GM12875 (cell line): ENCODE data around the gene PRRC2A.

ENCODE experiments used
- H3K4me3 ChIP-seq: one replicate; pipeline ENCODE4 v1.5.1; 2011; ENCODE audit warnings: low read depth, low read length, control low read depth
- TF ChIP-seq, protein P1 (sequence below): IDR thresholded peaks from 2 replicates; pipeline ENCODE4 v1.5.1; 2011; ENCODE audit warnings: low read depth, mild to moderate bottlenecking, control low read depth, inconsistent platforms, low read length, moderate library complexity, borderline replicate concordance; ENCODE audit not compliant: insufficient read depth

The PRRC2A gene

DNA sequence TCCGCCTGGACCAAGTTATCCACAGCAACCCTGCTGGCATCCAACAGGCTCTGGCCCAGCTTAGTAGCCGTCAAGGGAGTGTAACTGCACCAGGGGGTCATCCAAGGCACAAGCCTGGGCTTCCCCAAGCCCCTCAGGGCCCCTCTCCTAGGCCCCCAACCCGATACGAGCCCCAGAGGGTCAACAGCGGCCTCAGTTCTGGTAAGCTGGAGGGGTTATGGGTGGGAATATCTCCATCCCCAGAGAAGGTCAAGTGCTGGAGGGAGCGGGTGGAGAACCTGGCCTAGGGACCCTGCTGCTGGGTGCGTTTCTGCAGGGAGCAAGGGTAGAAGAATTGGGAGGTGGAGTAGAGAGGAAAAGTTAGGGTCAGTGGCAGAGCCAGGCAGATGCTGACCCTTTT lies 12.9 kb downstream of the PRRC2A start:
- no peak overlapping the region for H3K4me3 ChIP-seq
- TF ChIP-seq, protein P1, sequence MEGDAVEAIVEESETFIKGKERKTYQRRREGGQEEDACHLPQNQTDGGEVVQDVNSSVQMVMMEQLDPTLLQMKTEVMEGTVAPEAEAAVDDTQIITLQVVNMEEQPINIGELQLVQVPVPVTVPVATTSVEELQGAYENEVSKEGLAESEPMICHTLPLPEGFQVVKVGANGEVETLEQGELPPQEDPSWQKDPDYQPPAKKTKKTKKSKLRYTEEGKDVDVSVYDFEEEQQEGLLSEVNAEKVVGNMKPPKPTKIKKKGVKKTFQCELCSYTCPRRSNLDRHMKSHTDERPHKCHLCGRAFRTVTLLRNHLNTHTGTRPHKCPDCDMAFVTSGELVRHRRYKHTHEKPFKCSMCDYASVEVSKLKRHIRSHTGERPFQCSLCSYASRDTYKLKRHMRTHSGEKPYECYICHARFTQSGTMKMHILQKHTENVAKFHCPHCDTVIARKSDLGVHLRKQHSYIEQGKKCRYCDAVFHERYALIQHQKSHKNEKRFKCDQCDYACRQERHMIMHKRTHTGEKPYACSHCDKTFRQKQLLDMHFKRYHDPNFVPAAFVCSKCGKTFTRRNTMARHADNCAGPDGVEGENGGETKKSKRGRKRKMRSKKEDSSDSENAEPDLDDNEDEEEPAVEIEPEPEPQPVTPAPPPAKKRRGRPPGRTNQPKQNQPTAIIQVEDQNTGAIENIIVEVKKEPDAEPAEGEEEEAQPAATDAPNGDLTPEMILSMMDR = no peak

DNA sequence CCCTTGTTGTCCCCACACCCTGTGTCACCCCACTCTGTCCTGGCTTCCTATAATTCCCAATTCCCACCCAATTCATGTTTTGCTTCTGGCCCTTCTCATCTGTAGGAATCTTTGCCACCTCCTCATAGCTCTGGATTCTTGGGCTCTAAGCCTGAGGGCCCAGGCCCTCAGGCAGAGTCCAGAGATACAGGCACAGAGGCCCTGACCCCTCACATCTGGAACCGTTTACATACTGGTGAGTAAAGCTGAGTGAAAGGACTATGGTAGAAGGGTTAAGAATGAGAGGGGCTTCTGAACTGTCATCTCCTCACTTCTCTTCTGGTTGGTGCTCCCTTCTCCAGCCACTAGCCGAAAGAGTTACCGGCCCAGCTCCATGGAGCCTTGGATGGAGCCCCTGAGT lies 13.6 kb downstream of the PRRC2A start:
- TF ChIP-seq, protein P1 = no peak
- H3K4me3 ChIP-seq = no peak overlapping the region

DNA sequence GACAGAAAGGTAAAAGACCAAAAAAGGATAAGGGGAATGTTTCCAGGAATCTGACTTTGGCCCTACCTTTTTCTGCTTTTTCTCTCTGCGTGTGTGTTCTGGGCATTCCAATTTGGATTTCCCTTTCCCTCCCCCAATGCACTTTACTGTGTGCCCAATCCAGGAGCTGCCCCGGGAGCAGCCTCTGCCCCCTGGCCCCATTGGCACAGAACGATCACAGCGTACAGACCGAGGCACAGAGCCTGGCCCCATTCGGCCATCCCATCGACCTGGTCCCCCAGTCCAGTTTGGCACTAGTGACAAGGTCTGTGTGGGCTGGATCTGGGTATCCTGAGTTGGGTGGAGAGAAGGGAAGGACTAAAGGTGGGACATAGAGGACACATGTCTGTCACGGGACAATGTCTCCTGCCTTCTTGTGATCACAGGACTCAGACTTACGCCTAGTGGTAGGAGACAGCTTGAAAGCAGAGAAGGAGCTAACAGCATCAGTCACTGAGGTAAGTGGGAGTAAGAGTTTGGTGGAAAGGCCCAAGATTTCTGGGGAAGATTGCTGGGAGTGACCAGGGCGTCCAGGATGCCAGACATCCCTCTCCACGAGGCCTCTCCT lies 14.6 kb downstream of the PRRC2A start:
- no peak overlapping the region for H3K4me3 ChIP-seq

GRCh38 chr6:31636698-31637596 lies 16.4 kb downstream of the PRRC2A start:
- TF ChIP-seq, protein P1 = no peak

More for the DNA sequence above, 14.6 kb downstream of the PRRC2A start:
- TF ChIP-seq, protein P1 = no peak

DNA sequence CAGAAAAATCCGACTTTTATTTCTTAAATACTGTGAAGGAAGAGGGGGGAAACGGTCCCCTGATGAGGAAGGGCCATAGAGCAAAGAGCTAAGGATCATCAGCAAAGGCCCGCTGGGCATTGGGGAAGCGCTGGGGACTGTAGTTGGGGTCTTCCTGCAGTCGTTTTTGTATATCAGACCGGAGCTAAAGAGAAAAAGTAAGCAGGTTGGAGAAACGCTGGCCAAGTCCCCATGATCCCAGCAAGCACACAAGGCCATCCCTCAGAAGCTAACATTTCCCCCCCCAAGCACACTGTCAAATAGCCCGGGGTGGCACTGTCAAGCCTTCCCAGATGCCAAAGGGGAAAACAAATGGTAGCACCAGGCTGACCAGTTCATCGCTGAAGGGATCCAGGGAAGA lies 18.5 kb downstream of the PRRC2A start:
- TF ChIP-seq, protein P1 = no peak
- no peak overlapping the region for H3K4me3 ChIP-seq

More at GRCh38 chr6:31636698-31637596, 16.4 kb downstream of the PRRC2A start:
- no peak overlapping the region for H3K4me3 ChIP-seq

DNA sequence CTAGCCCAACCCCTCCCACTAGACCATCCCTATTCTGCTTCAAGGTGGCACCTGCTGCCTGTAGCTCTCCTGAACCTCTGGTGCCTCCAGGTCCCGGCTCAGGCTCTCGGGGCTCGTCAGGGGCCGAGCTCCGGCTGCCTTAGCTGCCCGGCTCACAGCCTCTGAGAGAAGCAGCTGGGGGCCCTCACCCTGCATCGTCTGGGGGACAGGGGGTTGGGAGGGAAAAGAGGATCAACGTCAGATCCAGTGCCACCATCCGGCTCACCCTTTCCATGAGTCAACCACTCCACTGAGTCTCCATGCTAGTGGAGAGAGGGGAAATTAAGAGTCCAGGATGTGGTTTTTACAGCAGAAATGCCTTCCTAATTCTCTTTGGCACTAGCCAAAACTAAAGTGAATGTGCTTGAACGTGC lies 18.9 kb downstream of the PRRC2A start:
- TF ChIP-seq, protein P1 = no peak
- no peak overlapping the region for H3K4me3 ChIP-seq
